KMS-11 (cell line): ENCODE data around the gene FCHSD2.

Source experiments
- H2AFZ ChIP-seq: fragments of 200-600 bp; sonication (generic); 2 replicates; pipeline ENCODE4 v1.6.1; 2016; ENCODE audit warnings: antibody characterized with exemption, mixed run types, low read depth
- H3K27ac ChIP-seq: fragments of 200-600 bp; sonication (generic); 2 replicates; pipeline ENCODE4 v1.6.1; 2016; ENCODE audit warnings: mild to moderate bottlenecking, mixed run types
- H3K27me3 ChIP-seq: fragments of 200-600 bp; sonication (generic); 2 replicates; pipeline ENCODE4 v1.6.1; 2017; ENCODE audit warnings: mild to moderate bottlenecking, low read depth, mixed run types, moderate library complexity; ENCODE audit not compliant: insufficient read depth
- H3K36me3 ChIP-seq: fragments of 200-600 bp; sonication (generic); 2 replicates; pipeline ENCODE4 v1.6.1; 2017; ENCODE audit warnings: mild to moderate bottlenecking, mixed run types; ENCODE audit not compliant: insufficient read depth
- H3K4me1 ChIP-seq: fragments of 200-600 bp; sonication (generic); 2 replicates; pipeline ENCODE4 v1.6.1; 2016; ENCODE audit warnings: mild to moderate bottlenecking, low read depth, mixed run types; ENCODE audit not compliant: poor library complexity, severe bottlenecking
- H3K4me2 ChIP-seq: fragments of 200-600 bp; sonication (generic); 2 replicates; pipeline ENCODE4 v1.7.0; 2016; ENCODE audit warnings: mild to moderate bottlenecking, mixed run types
- H3K4me3 ChIP-seq: fragments of 200-600 bp; sonication (generic); IDR thresholded peaks from 2 replicates; pipeline ENCODE4 v1.6.1; 2017; ENCODE audit warnings: low read depth, low read length, mixed read lengths; ENCODE audit not compliant: insufficient read depth
- H3K79me2 ChIP-seq: fragments of 200-600 bp; sonication (generic); 2 replicates; pipeline ENCODE4 v1.6.1; 2016; ENCODE audit warnings: low read depth, mixed run types; ENCODE audit not compliant: insufficient read depth
- H3K9ac ChIP-seq: fragments of 200-600 bp; sonication (generic); 2 replicates; pipeline ENCODE4 v1.6.1; 2016; ENCODE audit warnings: mild to moderate bottlenecking, mixed run types
- H4K20me1 ChIP-seq: fragments of 200-600 bp; sonication (generic); 2 replicates; pipeline ENCODE4 v1.6.1; 2016; ENCODE audit warnings: mild to moderate bottlenecking, mixed run types; ENCODE audit not compliant: insufficient read depth
- TF ChIP-seq, protein P1 (sequence below): fragments of 200-600 bp; sonication (generic); conservative IDR thresholded peaks from 2 replicates; pipeline ENCODE4 v1.6.1; 2017; ENCODE audit warnings: low read depth, mild to moderate bottlenecking, antibody characterized with exemption, low read length, moderate library complexity, mixed read lengths

The FCHSD2 gene

DNA sequence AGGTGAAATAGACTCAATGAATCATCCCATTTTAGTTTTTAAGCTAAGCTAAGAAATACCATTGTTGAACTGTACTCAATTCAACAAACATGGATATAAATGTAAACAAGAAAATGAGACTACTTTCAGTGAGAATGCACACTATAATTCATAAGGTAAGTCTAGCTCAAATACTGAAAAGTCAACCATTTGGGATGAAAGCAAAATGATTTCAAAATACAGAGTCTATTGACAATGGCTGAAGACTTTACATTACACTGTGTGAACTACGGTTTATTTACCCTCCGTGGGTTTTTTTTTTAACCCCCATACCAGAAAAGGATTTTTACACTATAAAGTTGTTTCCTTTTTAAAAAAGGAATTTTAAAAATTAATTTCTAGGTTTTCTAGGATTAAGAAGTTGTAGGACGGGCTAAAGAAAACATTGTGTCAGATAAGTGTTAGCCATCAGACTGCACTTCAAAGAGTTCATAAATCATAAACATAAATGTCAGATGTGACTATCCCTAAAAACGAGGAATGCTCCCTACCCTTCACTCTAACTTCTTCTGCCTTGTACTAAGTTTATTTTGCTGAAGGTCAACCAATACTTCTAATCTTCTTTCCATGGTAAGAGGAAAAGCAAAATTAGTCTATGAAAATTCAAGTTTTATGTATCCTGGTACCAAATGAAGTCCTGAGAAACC is 83.0 kb downstream of the FCHSD2 start:
- Histone ChIP-seq H3K4me2 (no peak overlapping the region), H4K20me1 (no peaks in the 10 kb centered on the region), H3K36me3 (no peaks in the 10 kb centered on the region)

DNA sequence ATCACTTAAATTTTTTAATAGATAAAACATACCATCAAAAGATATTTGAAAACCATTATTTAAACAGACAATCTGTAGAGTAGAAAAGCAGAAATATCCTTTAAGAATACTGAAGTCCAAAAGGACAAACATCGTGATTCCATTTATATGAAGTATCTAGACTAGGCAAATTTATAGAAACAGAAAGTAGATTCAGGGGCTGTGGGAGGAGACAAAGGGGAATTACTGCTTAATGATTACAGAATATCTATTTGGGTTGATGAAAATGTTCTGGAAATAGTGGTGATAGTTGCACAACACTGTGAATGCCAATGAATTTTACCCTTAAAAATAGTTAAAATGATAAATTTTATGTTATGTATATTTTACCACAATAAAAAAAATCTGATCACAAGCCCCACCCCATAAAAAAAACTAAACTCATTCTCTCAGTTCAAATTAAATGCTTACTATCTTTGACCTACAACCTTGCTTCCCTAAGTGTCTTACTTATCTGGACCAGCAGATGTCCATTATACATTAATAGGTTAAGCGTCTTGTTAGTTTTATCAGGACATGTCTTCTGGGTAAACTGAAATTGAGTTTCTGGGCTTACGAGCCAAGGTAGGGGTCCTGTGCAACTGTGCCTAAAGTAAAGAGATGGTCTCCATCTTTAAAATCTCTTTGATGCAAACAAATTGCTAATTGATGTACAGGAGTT is 86.3 kb downstream of the FCHSD2 start:
- no peaks in the 10 kb centered on the region for H3K36me3 ChIP-seq

More for the DNA sequence above, 83.0 kb downstream of the FCHSD2 start:
- TF ChIP-seq, protein P1, sequence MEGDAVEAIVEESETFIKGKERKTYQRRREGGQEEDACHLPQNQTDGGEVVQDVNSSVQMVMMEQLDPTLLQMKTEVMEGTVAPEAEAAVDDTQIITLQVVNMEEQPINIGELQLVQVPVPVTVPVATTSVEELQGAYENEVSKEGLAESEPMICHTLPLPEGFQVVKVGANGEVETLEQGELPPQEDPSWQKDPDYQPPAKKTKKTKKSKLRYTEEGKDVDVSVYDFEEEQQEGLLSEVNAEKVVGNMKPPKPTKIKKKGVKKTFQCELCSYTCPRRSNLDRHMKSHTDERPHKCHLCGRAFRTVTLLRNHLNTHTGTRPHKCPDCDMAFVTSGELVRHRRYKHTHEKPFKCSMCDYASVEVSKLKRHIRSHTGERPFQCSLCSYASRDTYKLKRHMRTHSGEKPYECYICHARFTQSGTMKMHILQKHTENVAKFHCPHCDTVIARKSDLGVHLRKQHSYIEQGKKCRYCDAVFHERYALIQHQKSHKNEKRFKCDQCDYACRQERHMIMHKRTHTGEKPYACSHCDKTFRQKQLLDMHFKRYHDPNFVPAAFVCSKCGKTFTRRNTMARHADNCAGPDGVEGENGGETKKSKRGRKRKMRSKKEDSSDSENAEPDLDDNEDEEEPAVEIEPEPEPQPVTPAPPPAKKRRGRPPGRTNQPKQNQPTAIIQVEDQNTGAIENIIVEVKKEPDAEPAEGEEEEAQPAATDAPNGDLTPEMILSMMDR, result no peak
- Histone ChIP-seq H3K27me3 (no peaks in the 10 kb centered on the region), H3K4me3 (no peak overlapping the region), H3K9ac (no peak overlapping the region), H3K79me2 (no peaks in the 10 kb centered on the region), H2AFZ (no peak overlapping the region), H3K27ac (no peak overlapping the region), H3K4me1 (peaks cover 6% of the 10 kb centered on the region)

DNA sequence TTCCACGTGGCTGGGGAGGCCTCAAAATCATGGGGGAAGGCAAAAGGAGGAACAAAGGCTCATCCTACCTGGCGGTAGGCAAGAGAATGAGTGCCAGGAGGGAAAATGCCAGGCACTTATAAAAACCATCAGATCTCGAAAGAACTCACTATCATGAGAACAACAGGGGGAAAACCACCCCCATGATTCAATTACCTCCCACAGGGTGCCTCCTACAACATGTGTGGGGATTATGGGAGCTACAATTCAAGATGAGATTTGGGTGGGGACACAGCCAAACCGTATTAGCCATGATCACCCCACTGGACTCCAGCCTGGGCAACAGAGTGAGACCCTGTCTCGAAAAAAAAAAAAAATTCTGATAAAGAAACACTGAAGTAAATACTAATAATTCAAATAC is 87.1 kb downstream of the FCHSD2 start:
- H3K4me2 ChIP-seq, result no peak overlapping the region
- H3K9ac ChIP-seq, result no peak overlapping the region
- H3K27ac ChIP-seq, result no peak overlapping the region
- no peaks in the 10 kb centered on the region for H3K27me3 ChIP-seq
- H3K36me3 ChIP-seq, result no peaks in the 10 kb centered on the region
- no peak overlapping the region for H2AFZ ChIP-seq
- H4K20me1 ChIP-seq, result no peaks in the 10 kb centered on the region
- H3K4me1 ChIP-seq, result peaks cover 6% of the 10 kb centered on the region
- no peak overlapping the region for H3K4me3 ChIP-seq
- H3K79me2 ChIP-seq, result no peaks in the 10 kb centered on the region
- TF ChIP-seq, protein P1, result no peak

More for the DNA sequence above, 86.3 kb downstream of the FCHSD2 start:
- TF ChIP-seq, protein P1, result no peak
- no peaks in the 10 kb centered on the region for H3K27me3 ChIP-seq
- no peak overlapping the region for H3K4me3 ChIP-seq
- H3K4me2 ChIP-seq, result no peak overlapping the region
- no peaks in the 10 kb centered on the region for H4K20me1 ChIP-seq
- H3K27ac ChIP-seq, result no peak overlapping the region
- peaks cover 6% of the 10 kb centered on the region for H3K4me1 ChIP-seq
- H2AFZ ChIP-seq, result no peak overlapping the region
- H3K9ac ChIP-seq, result no peak overlapping the region
- H3K79me2 ChIP-seq, result no peaks in the 10 kb centered on the region

DNA sequence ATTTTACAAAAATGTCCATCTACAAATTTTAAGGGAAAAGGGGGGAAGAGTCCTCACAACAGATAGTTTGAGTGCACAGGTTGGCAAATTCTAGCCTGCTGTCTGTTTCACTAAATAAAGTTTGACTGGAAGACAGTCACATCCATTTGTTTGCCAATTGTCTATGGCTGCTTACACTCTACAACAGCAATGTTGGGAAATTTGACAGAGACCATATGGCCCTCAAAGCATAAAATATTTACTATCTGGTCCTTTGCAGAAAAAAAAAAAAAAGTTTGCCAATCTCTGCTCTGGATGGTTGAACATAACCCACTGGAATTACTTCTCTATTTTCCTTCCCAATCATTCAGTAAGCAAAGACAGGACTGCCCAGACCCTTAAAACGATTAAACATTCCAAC is 88.2 kb downstream of the FCHSD2 start:
- H2AFZ ChIP-seq, result no peak overlapping the region
- no peak overlapping the region for H3K27ac ChIP-seq
- H3K79me2 ChIP-seq, result no peaks in the 10 kb centered on the region
- no peaks in the 10 kb centered on the region for H4K20me1 ChIP-seq
- no peak overlapping the region for H3K4me2 ChIP-seq
- TF ChIP-seq, protein P1, result no peak
- H3K27me3 ChIP-seq, result no peaks in the 10 kb centered on the region
- H3K4me3 ChIP-seq, result no peak overlapping the region
- no peaks in the 10 kb centered on the region for H3K36me3 ChIP-seq
- H3K4me1 ChIP-seq, result peaks cover 6% of the 10 kb centered on the region
- H3K9ac ChIP-seq, result no peak overlapping the region
